ENCODE data around the gene CDYL. TPM values are rescaled to one million over a fixed set of nuclear protein-coding genes. Genes with fewer than 3 reads are reported as not detected.

The CDYL gene
- polyA plus RNA-seq, 1 of the 3 experiments (the other 2 are of a cell fraction), result 13.3 TPM

- WGBS (ENCODE audit: low lambda C conversion rate), result 97% methylated on average over 20 of the region's 20 CpGs
- CTCF ChIA-PET, result no interaction called here
- POLR2A ChIA-PET, result no interaction called here
- Histone ChIP-seq H3K4me1 (ENCODE audit: control insufficient read depth in 1 of 2, insufficient read depth in 2 of 2, low read depth in 1 of 2, low read length in 1 of 2) (no peaks in the 10 kb centered on the region; a peak in 1 of 4 replicates), H4K20me1 (ENCODE audit: insufficient read depth) (0 out of 2 replicates have a peak, but pooled peaks cover 11% of the 10 kb centered on the region), H3K4me2 (no peak overlapping the region), H3F3A (replicated peaks; ENCODE audit: insufficient read depth) (no peaks in the 10 kb centered on the region), H3K36me3 (replicated peaks in 1 of 2; ENCODE audit: control insufficient read depth in 1 of 2, insufficient read depth in 2 of 2, low read length in 1 of 2) (peaks cover 7 to 13% of the 10 kb centered on the region in 2 experiments), H3K9ac (no peak overlapping the region), H3K9me3 (no peaks in the 10 kb centered on the region), H3K4me3 (ENCODE audit: low read depth in 2 of 2, low read length in 1 of 2) (no peak overlapping the region), H2AFZ (ENCODE audit: low read depth) (no peak overlapping the region), H3K9me2 (no peaks in the 10 kb centered on the region), H3K27me3 (ENCODE audit: insufficient read depth) (no peaks in the 10 kb centered on the region), H3K27ac (ENCODE audit: low read depth in 2 of 2, low read length in 1 of 2) (no peak overlapping the region), H3K79me2 (ENCODE audit: insufficient read depth) (peaks cover 39% of the 10 kb centered on the region)
- DNase-seq, result no peak
- no peak for TF ChIP-seq PBX3 (IDR thresholded peaks at IDR 0.05)
- no peak for TF ChIP-seq RXRA (IDR thresholded peaks at IDR 0.05; ENCODE audit: borderline replicate concordance, low read depth)
- TF ChIP-seq USF2 (IDR thresholded peaks at IDR 0.05; ENCODE audit: borderline replicate concordance, low read depth, low read length), result no peak
- TF ChIP-seq SIN3A (IDR thresholded peaks at IDR 0.05; ENCODE audit: borderline replicate concordance, low read depth, low read length), result no peak
- no peak for TF ChIP-seq TCF12 (IDR thresholded peaks at IDR 0.05)
- no peak for TF ChIP-seq TEAD4 (IDR thresholded peaks at IDR 0.05; ENCODE audit: borderline replicate concordance, insufficient read depth)
- no peak for TF ChIP-seq MXI1 (IDR thresholded peaks at IDR 0.05; ENCODE audit: low read depth, low read length)
- TF ChIP-seq SMC3 (IDR thresholded peaks at IDR 0.05; ENCODE audit: low read depth, low read length), result no peak
- no peak for TF ChIP-seq FOSL2 (IDR thresholded peaks at IDR 0.05; ENCODE audit: borderline replicate concordance, low read depth)
- TF ChIP-seq FOXJ3 (CRISPR knock-in tag; IDR thresholded peaks at IDR 0.05), result no peak
- no peak for TF ChIP-seq RCOR1 (IDR thresholded peaks at IDR 0.05; ENCODE audit: low read length)
- no peak for TF ChIP-seq JUND (IDR thresholded peaks at IDR 0.05)
- TF ChIP-seq ELF1 (IDR thresholded peaks at IDR 0.05), result no peak
- TF ChIP-seq NFIC (IDR thresholded peaks at IDR 0.05; ENCODE audit: borderline replicate concordance), result no peak
Observed at GRCh38 chr6:4892785-4893485, 116.7 kb downstream of the CDYL start.

GRCh38 chr6:4894049-4894448 is 117.8 kb downstream of the CDYL start:
- no peak for DNase-seq
- Histone ChIP-seq H3K9ac (no peak overlapping the region), H3K4me3 (ENCODE audit: low read depth in 2 of 2, low read length in 1 of 2) (no peak overlapping the region), H3K79me2 (ENCODE audit: insufficient read depth) (peaks cover 28% of the 10 kb centered on the region), H2AFZ (ENCODE audit: low read depth) (no peak overlapping the region), H3K4me1 (ENCODE audit: control insufficient read depth in 1 of 2, insufficient read depth in 2 of 2, low read depth in 1 of 2, low read length in 1 of 2) (no peaks in the 10 kb centered on the region; a peak in 1 of 4 replicates), H3K4me2 (no peak overlapping the region), H3K9me2 (no peaks in the 10 kb centered on the region), H4K20me1 (ENCODE audit: insufficient read depth) (0 out of 2 replicates have a peak, but pooled peaks cover 11% of the 10 kb centered on the region), H3K27me3 (ENCODE audit: insufficient read depth) (no peaks in the 10 kb centered on the region), H3K36me3 (replicated peaks in 1 of 2; ENCODE audit: control insufficient read depth in 1 of 2, insufficient read depth in 2 of 2, low read length in 1 of 2) (peaks cover 14 to 15% of the 10 kb centered on the region in 2 experiments), H3F3A (replicated peaks; ENCODE audit: insufficient read depth) (no peaks in the 10 kb centered on the region), H3K27ac (ENCODE audit: low read depth in 2 of 2, low read length in 1 of 2) (no peak overlapping the region), H3K9me3 (no peaks in the 10 kb centered on the region)
- ChIA-PET CTCF (no interaction called here), POLR2A (no interaction called here)
- WGBS (ENCODE audit: low lambda C conversion rate), result 96% methylated on average over 9 of the region's 9 CpGs
- TF ChIP-seq EZH2phosphoT487 (IDR thresholded peaks at IDR 0.05; ENCODE audit: borderline replicate concordance, low read depth) (no peak), FOSL2 (IDR thresholded peaks at IDR 0.05; ENCODE audit: borderline replicate concordance, low read depth) (no peak), YY1 (IDR thresholded peaks at IDR 0.05; ENCODE audit: low read depth) (no peak), TEAD4 (IDR thresholded peaks at IDR 0.05; ENCODE audit: borderline replicate concordance, insufficient read depth) (no peak), REST (IDR thresholded peaks at IDR 0.05; ENCODE audit: low read depth, low read length) (no peak), MAX (IDR thresholded peaks at IDR 0.05; ENCODE audit: low read depth) (no peak), MEF2A (IDR thresholded peaks at IDR 0.05; ENCODE audit: borderline replicate concordance, low read depth) (no peak), TCF12 (IDR thresholded peaks at IDR 0.05) (no peak), NFIC (IDR thresholded peaks at IDR 0.05; ENCODE audit: borderline replicate concordance) (no peak), RCOR1 (IDR thresholded peaks at IDR 0.05; ENCODE audit: low read length) (no peak), FOXM1 (IDR thresholded peaks at IDR 0.05; ENCODE audit: low read depth) (no peak), GATA2 (CRISPR knock-in tag; IDR thresholded peaks at IDR 0.05) (no peak)
